ENCODE results near the gene THSD7A. TPM values are rescaled to one million over a fixed set of nuclear protein-coding genes. Genes with fewer than 3 reads are reported as not detected.

The THSD7A gene
- total and polyA plus RNA-seq, 2 of the 13 experiments (the other 11 are each of a cell fraction or from before 2014, with no cell fraction given), result 0.01 to 0.07 TPM

DNA sequence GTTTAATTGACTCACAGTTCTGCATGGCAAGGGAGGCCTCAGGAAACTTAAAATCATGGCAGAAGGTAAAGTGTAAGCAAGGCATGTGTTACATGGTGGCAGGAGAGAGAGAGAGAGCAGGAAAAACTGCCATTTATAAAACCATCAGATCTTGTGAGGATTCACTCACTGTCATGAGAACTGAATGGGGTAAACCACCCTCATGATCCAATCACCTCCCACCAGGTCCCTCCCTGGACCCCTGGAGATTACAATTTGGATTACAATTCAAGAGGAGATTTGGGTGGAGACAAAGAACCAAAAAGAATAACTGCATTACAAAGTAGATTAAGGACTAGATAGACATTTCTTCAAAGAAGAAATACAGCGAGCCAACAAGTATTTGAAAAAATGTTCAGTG lies 324.1 kb downstream of the THSD7A start:
- H3K4me3 ChIP-seq (replicated peaks in 1 of 3; ENCODE audit: insufficient read depth in 1 of 3, low read depth in 2 of 3, low read length in 3 of 3), result no peak overlapping the region
- CTCF ChIA-PET (ENCODE audit: low intra/inter-chr PET ratio, low total read pairs), result no interaction called here
- ATAC-seq (no peak), FAIRE-seq (no peak), DNase-seq (ENCODE audit: low spot score) (no peak)
- no peaks in the 10 kb centered on the region for H3K4me1 ChIP-seq (ENCODE audit: insufficient read depth, low read length)
- H3K27me3 ChIP-seq (ENCODE audit: control insufficient read depth in 1 of 2, insufficient read depth in 2 of 2, low read length in 2 of 2), result no peaks in the 10 kb centered on the region
- no TSS peak for BruUV-seq (replicated peaks)
- no peak overlapping the region for H3K4me2 ChIP-seq (ENCODE audit: low read depth, low read length)
- no peaks in the 10 kb centered on the region for H3K79me2 ChIP-seq (ENCODE audit: insufficient read depth, low read length)
- no peak overlapping the region for H3K27ac ChIP-seq (ENCODE audit: extremely low read length, insufficient read depth, low read length)
- no peak overlapping the region for H3K9ac ChIP-seq (ENCODE audit: insufficient read depth, low read depth, low read length)
- intact Hi-C loops (cut with micrococcal nuclease; ENCODE audit: unreplicated experiment) (no loop called here), in situ Hi-C loops (cut with HindIII; ENCODE audit: extremely low pct_ligation_motif_present, low pct_unique_long_range_greater_than_20kb) (no loop called here)
- POLR2A ChIA-PET, result no interaction called here
- H2AFZ ChIP-seq (ENCODE audit: low read length), result no peak overlapping the region
- WGBS (ENCODE audit: low lambda C conversion rate), result 0% methylated on average over 1 of the region's 1 CpG
- H3K9me3 ChIP-seq (ENCODE audit: low read length), result no peaks in the 10 kb centered on the region
- TF ChIP-seq ZNF777 (CRISPR knock-in tag; IDR thresholded peaks at IDR 0.05) (no peak), ZNF468 (CRISPR knock-in tag; IDR thresholded peaks at IDR 0.05) (no peak), SP1 (IDR thresholded peaks at IDR 0.05) (no peak), SP1 (CRISPR knock-in tag; IDR thresholded peaks at IDR 0.05) (no peak)
- TF ChIP-seq, protein P1, sequence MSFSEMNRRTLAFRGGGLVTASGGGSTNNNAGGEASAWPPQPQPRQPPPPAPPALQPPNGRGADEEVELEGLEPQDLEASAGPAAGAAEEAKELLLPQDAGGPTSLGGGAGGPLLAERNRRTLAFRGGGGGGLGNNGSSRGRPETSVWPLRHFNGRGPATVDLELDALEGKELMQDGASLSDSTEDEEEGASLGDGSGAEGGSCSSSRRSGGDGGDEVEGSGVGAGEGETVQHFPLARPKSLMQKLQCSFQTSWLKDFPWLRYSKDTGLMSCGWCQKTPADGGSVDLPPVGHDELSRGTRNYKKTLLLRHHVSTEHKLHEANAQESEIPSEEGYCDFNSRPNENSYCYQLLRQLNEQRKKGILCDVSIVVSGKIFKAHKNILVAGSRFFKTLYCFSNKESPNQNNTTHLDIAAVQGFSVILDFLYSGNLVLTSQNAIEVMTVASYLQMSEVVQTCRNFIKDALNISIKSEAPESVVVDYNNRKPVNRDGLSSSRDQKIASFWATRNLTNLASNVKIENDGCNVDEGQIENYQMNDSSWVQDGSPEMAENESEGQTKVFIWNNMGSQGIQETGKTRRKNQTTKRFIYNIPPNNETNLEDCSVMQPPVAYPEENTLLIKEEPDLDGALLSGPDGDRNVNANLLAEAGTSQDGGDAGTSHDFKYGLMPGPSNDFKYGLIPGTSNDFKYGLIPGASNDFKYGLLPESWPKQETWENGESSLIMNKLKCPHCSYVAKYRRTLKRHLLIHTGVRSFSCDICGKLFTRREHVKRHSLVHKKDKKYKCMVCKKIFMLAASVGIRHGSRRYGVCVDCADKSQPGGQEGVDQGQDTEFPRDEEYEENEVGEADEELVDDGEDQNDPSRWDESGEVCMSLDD (CRISPR knock-in tag; IDR thresholded peaks at IDR 0.05; ENCODE audit: borderline replicate concordance), result no peak
- no peaks in the 10 kb centered on the region for H3K36me3 ChIP-seq (replicated peaks in 1 of 2; ENCODE audit: control insufficient read depth in 1 of 2, insufficient read depth in 2 of 2, low read length in 2 of 2)
- H4K20me1 ChIP-seq (ENCODE audit: insufficient read depth, low read length), result no peaks in the 10 kb centered on the region

DNA sequence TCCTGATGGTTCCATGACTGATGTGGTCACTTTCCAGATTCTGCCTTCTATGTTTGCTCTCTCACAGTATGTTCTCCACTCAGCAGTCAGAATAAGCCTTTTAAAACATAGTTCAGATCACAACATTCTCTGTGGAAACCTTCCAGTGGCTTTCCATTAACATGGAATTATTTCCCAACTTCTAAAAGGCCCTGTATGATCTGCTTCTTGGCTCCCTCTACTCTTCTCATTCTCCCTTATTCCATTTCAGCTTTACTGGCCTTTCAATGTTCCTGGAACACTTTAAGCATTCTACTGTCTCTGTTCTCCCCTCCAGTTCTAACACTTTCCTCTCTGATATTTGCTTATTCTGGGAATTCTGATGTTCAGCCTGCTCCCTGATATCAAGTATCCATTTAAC lies 325.6 kb downstream of the THSD7A start:
- in situ Hi-C loops (cut with HindIII; ENCODE audit: extremely low pct_ligation_motif_present, low pct_unique_long_range_greater_than_20kb), result no loop called here
- no peak overlapping the region for H3K27ac ChIP-seq (ENCODE audit: extremely low read length, insufficient read depth, low read length)

More for the DNA sequence above, 325.6 kb downstream of the THSD7A start:
- H3K9ac ChIP-seq (ENCODE audit: insufficient read depth, low read depth, low read length), result no peak overlapping the region
- no peaks in the 10 kb centered on the region for H3K36me3 ChIP-seq (replicated peaks in 1 of 2; ENCODE audit: control insufficient read depth in 1 of 2, insufficient read depth in 2 of 2, low read length in 2 of 2)
- ChIA-PET POLR2A (no interaction called here), CTCF (ENCODE audit: low intra/inter-chr PET ratio, low total read pairs) (no interaction called here)
- intact Hi-C loops (cut with micrococcal nuclease; ENCODE audit: unreplicated experiment), result no loop called here
- no peaks in the 10 kb centered on the region for H4K20me1 ChIP-seq (ENCODE audit: insufficient read depth, low read length)
- no peaks in the 10 kb centered on the region for H3K4me1 ChIP-seq (ENCODE audit: insufficient read depth, low read length)
- H3K4me2 ChIP-seq (ENCODE audit: low read depth, low read length), result no peak overlapping the region
- no peaks in the 10 kb centered on the region for H3K27me3 ChIP-seq (ENCODE audit: control insufficient read depth in 1 of 2, insufficient read depth in 2 of 2, low read length in 2 of 2)
- TF ChIP-seq JARID2 (CRISPR knock-in tag; IDR thresholded peaks at IDR 0.05; ENCODE audit: insufficient replicate concordance) (no peak), HHEX (CRISPR knock-in tag; IDR thresholded peaks at IDR 0.05) (no peak), RXRA (CRISPR knock-in tag; IDR thresholded peaks at IDR 0.05) (no peak), KAT8 (CRISPR knock-in tag; IDR thresholded peaks at IDR 0.05) (no peak)
- TF ChIP-seq, protein P2, sequence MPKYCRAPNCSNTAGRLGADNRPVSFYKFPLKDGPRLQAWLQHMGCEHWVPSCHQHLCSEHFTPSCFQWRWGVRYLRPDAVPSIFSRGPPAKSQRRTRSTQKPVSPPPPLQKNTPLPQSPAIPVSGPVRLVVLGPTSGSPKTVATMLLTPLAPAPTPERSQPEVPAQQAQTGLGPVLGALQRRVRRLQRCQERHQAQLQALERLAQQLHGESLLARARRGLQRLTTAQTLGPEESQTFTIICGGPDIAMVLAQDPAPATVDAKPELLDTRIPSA (CRISPR knock-in tag; IDR thresholded peaks at IDR 0.05; ENCODE audit: borderline replicate concordance), result no peak
- ATAC-seq (no peak), FAIRE-seq (no peak), DNase-seq (ENCODE audit: low spot score) (no peak)
- H3K79me2 ChIP-seq (ENCODE audit: insufficient read depth, low read length), result no peaks in the 10 kb centered on the region
- H2AFZ ChIP-seq (ENCODE audit: low read length), result no peak overlapping the region
- H3K9me3 ChIP-seq (ENCODE audit: low read length), result peaks cover 3% of the 10 kb centered on the region
- no peak overlapping the region for H3K4me3 ChIP-seq (replicated peaks in 1 of 3; ENCODE audit: insufficient read depth in 1 of 3, low read depth in 2 of 3, low read length in 3 of 3)
- BruUV-seq (replicated peaks), result no TSS peak
